Posterior vena cava (tissue), 2 donors: Measurements from ENCODE around the gene CCR7. TPM values are rescaled to one million over a fixed set of nuclear protein-coding genes. Genes with fewer than 3 reads are reported as not detected.

Experiments used
- DNase-seq: peaks from one replicate; pipeline ENCODE4 v3.0.0-alpha.2; 2020; ENCODE audit warnings: low spot score
- intact Hi-C, 2 donors: fragments of 100-400 bp; cut with DNase I; formaldehyde crosslinking; loops; one replicate each; pipeline versions ENCODE4 v1.14.1 to v1.14.2; 2022 to 2023
- total RNA-seq, 2 donors: library from RNA; stranded (reverse); fragmentation: NEBNext Ultra II Directional; extraction: Animal tissue kit (Norgen Biotek cat#: 25700); gene quantifications; one replicate each; pipeline ENCODE4 v1.2.1, GENCODE V29; 2021
- donor health status: DM: yes; HTN: yes; CAD: no.
- donor health status: DM: yes; HTN: yes; CAD: no.

The CCR7 gene
- total RNA-seq, 2 donors from 2014 or later = 0.46 to 0.62 TPM

- intact Hi-C loops = loop anchor here in 1 of 2 donors (10.0 kb wide), 1 partner anchor 161 kb away; no protein-coding TSS in a partner anchor
- DNase-seq = no peak
Observed at GRCh38 chr17:40565769-40566409, 617 bp upstream of the CCR7 start.

DNA sequence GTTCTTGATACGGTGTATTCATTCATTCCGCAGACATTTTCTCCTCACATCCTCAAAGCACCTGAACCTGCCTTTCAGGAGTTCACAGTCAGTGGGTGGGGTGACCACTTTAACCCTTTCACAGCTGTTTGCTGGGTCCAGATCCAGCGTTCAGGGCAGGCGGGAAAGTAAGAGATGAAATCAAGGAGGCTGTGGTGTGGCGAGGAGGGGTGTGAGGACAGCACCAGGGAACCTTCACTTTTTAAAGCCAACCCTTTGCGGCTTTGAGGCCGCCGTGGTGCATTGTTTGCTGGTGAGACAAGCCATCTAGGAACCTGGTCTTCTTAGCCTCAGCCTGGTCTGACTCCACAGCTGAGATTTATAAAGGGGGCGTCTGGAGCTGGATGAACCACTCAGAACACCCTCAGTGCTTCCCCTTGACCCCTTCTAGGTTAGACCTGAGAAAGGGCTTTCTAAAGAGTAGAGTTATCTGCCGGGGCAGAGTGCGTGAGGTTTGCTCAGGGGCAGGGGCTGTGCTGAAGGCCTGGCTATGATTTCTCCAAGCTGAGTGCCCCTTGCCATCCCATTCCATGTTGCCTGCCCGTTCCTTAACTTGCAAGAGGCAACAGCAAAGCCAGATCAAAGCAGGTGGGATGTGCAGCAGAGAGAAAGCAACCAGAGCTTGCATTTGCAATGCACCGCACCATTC, 933 bp downstream of the CCR7 start:
- intact Hi-C loops = loop anchor here in 1 of 2 donors (10.0 kb wide), 1 partner anchor 160 kb away; no protein-coding TSS in a partner anchor
- peak; percentile 62 for DNase-seq

DNA sequence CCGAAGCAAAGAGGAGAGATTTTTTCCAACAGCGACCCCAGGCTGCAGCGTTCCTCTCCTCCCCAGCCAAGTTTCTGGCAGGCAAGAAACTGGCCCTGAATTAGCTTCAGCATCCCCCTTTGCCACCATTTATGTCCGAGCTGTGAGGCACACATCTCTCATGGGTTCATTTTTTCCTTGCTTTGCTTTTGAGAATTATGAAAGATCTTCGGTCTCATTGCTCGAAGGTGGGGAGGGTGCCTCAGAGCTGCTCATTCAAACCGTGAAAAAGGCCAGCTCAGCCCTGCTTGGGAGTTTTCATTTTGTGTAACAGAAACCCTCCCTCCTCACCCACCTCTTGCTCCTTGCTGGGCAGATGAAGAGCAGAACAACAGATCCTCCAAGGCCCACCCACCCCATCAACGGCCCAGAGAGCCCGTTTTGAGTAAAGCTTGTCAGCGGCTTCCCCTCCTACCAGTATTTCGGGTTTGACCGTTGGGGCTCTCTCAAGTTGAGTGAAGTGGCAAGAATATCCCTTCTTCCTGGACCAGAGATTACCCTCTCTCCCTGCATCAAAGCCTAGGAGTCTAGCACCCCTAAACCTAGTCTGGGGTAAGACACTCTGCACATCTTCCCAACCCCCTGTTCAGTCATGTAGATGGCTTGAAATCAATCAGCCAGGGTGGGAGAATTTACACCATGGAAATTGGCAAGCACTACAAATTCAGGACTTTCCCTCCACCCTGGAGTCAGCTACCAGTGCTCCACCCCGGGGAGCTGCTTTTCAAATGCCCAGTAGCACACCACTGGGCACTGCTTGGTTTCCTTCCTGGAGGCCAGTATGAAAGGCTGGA, 1.8 kb downstream of the CCR7 start:
- DNase-seq = peak; percentile 41
- intact Hi-C loops = loop anchor here in 1 of 2 donors (10.0 kb wide), 1 partner anchor 159 kb away; no protein-coding TSS in a partner anchor

GRCh38 chr17:40562838-40563219, 2.4 kb downstream of the CCR7 start:
- intact Hi-C loops = loop anchor here in 1 of 2 donors (10.0 kb wide), 1 partner anchor 158 kb away; no protein-coding TSS in a partner anchor
- no peak for DNase-seq

DNA sequence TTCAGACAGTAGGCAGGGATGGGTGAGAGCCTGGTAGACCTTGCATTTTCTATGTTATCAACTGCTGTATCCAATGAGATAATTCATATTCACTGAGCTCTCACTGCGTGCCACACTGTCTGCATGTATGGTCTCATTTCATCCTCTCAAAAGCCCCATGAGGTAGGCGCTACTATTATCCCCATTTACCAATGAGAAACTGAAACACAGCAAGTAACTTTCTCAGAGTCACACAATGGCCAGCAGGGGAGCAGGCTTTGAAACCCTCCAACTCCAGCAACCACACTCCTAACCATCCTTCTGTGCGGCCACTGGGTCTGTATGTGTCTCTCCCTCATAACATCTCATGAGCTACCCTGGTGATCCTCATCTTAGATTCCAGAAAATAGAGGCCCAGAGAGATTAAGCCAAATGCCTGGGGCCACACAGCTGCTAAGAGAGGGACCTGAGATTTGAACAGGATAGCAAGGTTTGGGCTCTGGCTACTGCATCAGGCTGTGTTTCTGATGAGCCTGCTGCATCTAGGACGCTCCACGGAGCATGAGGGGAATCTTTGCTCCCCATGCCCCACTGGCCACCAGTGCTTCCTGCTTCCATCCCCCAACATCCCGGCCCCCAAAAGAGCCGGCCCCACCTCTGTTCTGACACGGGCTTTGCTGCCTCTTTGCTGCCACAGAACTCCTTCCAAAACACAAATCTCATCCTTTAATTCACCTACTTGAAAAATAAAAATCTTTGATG, 3.2 kb downstream of the CCR7 start:
- DNase-seq = peak; percentile 69
- intact Hi-C loops = loop anchor here in 1 of 2 donors (10.0 kb wide), 1 partner anchor 157 kb away; no protein-coding TSS in a partner anchor

DNA sequence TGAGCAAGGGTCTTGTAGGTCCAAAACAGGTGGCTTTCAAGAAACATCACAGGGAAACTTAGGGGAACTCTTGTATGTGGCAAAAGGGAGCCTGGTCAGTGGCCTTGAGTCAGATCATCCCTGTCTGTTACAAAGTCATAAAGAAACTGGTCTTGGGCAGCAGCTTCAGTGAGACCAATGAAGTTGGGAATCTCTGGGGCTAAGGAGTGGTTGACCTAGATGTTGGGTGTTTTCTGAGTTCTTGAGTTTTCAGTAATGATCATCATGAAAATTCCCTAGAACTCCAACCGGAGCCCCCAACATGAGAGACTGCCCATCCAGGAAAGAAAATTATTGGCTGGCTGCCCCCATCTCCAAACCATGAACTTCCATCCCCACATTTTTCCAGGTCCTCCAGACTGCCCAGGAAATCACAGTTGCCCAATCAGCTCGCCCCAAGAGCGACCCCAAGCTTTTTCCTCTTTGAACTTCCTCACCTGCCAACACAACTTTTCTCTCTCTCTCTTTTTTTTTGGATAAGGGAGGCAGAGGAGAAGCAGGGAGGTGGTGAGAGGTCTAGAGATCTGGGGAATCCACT, 3.9 kb downstream of the CCR7 start:
- no peak for DNase-seq
- intact Hi-C loops = loop anchor here in 1 of 2 donors (10.0 kb wide), 1 partner anchor 157 kb away; no protein-coding TSS in a partner anchor

DNA sequence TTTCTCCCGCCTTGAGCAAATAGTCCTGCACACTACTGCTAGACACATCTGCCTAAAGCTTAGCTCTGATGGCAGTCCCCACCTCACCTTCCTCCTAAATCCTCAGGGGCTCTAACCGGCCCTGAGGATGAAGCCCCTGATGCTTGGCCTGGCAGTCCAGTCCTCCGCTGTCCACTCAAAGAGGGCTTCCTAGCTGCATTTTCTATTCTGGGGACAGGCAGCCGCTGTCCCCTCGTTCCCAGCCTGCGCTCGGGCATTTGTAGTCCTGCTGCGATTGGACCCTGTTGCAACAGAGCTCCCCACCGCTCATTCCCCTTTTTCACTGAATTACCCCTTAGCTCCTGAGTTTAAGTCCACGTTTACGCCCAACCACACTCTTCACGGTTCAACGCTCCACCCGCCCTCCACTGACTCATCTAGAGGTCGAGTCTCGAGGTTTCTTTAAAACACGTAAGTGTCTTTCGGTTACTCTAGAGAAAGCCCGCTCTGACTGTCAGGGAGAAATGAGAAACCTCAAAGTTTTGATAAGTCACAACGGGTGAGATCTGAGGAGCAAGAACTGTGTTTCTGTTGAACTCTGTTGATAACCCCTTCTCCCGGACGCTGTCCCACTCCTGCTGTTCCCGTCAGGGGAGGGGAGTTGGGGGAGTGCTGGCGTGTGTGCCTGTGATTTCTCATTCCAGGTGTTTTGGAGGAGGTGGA, 4.5 kb downstream of the CCR7 start:
- peak; percentile 77 for DNase-seq
- intact Hi-C loops = loop anchor here in 1 of 2 donors (10.0 kb wide), 1 partner anchor 156 kb away; no protein-coding TSS in a partner anchor

DNA sequence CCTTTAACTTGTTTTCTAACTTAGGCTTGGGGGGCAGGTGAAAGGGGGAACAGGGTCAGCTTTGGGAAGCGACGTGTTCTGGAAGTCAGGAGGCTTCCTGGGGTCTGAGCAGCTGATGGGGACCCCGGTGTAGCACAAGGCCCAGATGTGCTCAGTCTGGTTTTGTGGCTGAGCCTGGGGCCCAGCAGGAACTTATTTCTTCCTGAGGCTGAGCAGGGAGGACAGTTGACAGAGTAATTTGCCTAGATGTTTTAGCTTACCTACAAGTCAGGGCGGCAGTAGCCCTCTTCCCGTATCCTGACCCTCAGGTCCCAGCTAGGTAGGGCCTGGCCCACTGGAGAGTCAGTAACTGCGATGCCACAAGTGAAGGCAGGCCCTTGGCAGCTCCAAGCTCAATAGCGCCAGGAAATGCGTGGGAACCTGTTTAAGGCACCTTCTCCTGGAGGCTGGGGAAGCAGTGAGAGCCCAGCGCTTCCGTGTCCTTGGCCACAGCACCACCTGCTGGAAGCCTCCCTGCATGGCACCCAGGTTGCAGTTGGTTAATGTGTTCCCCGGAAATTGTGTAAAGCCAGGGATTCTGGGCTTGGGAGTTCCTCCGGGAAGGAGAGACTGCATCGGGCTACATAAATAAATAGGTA, 5.2 kb downstream of the CCR7 start:
- DNase-seq = peak; percentile 96
- intact Hi-C loops = loop anchor here in 1 of 2 donors (10.0 kb wide), 2 partner anchors 115 to 155 kb away; partner anchors contain the start of gene IGFBP4

- no peak for DNase-seq
- intact Hi-C loops = loop anchor here in 1 of 2 donors (10.0 kb wide), 1 partner anchor 115 kb away; the partner anchor contains the start of gene IGFBP4
Observed at GRCh38 chr17:40559564-40559916, 5.7 kb downstream of the CCR7 start.

GRCh38 chr17:40558890-40559563, 6.2 kb downstream of the CCR7 start:
- intact Hi-C loops = loop anchor here in 1 of 2 donors (10.0 kb wide), 1 partner anchor 114 kb away; the partner anchor contains the start of gene IGFBP4

DNA sequence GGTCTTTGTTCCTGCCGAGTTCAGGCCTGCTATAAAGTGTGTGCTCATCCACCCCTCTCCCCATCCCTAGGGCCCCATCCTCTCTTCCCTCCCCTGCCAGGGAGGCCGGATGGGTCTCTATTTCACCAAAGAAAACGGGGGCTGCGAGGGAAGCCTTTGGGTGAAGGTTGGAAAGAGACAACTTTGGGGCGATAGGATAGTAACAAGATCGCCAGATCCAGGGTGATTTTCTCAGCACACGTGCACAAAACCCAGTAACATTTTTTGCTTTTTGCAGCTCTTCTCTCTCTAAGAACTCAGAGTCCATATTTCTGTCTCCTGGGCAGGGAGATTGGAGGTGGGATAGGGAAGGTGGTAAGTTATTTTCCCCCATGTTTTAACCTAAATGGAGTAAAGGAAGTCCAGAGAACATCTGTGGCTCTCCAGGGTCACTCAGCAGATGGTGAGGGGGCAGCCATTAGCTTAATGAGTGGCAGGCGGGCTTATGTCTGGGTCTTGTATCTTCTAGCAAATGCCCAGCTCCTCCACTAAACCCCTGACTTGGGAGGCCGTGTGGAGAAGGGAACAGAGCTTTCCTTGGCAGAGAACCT, 6.9 kb downstream of the CCR7 start:
- intact Hi-C loops = loop anchor here in 1 of 2 donors (10.0 kb wide), 1 partner anchor 114 kb away; the partner anchor contains the start of gene IGFBP4
- DNase-seq = peak; percentile 52

More at GRCh38 chr17:40558890-40559563, 6.2 kb downstream of the CCR7 start:
- peak; percentile 73 for DNase-seq

GRCh38 chr17:40557531-40558299, 7.6 kb downstream of the CCR7 start:
- peak; percentile 84 for DNase-seq

GRCh38 chr17:40556884-40557414, 8.3 kb downstream of the CCR7 start:
- DNase-seq = peak; percentile 82
- intact Hi-C loops = loop anchor here in 1 of 2 donors (10.0 kb wide), 1 partner anchor 112 kb away; the partner anchor contains the start of gene IGFBP4

More at GRCh38 chr17:40557531-40558299, 7.6 kb downstream of the CCR7 start:
- intact Hi-C loops = loop anchor here in 1 of 2 donors (10.0 kb wide), 1 partner anchor 113 kb away; the partner anchor contains the start of gene IGFBP4

- intact Hi-C loops = loop anchor here in 1 of 2 donors (10.0 kb wide), 1 partner anchor 111 kb away; the partner anchor contains the start of gene IGFBP4
- DNase-seq = peak; percentile 53
Observed at GRCh38 chr17:40556198-40556661, 9.0 kb downstream of the CCR7 start.
